ENCODE measurements around the gene IL12RB1. TPM values are rescaled to one million over a fixed set of nuclear protein-coding genes. Genes with fewer than 3 reads are reported as not detected.
"Not testable (repeated sequence)": the region's sequence is repeated elsewhere in the genome, so short reads cannot be mapped to it uniquely, and the experiment has no call there.

IL12RB1 gene
- total and polyA plus RNA-seq, 4 donors = 1.3 to 7.8 (median 4.8) TPM

DNA sequence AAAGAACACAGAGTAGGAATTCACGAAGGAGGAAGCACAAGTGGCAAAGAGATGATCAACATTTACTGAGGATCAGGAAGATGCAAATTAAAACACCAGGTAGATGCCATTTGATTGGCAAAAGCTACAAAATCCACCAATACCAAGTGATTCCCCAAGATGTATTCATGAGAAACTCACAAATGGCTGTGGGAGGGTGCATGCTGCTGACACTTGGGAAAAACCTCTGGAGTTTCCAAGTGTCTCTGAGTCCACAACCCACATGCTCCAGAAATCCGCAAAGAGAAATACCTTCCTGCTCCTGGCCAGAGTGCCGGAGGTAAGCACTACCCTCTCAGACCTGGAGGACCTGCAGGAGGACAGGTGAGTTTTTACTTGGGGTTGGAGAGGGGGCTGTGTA lies 43.1 kb downstream of the IL12RB1 start:
- no peaks in the 10 kb centered on the region for H3K27me3 ChIP-seq (ENCODE audit: control insufficient read depth in 3 of 3, insufficient read depth in 3 of 3, low read length in 2 of 3)
- H3K9ac ChIP-seq (ENCODE audit: insufficient read depth in 1 of 2, low read length in 2 of 2) = no peak overlapping the region
- DNase-seq = no peak
- H3K9me3 ChIP-seq (ENCODE audit: control insufficient read depth in 4 of 4, insufficient read depth in 3 of 4, low read length in 3 of 4) = no peaks in the 10 kb centered on the region
- no peak for ATAC-seq (ENCODE audit: insufficient read depth, low FRiP score)
- H3K4me3 ChIP-seq = no peak overlapping the region
- H3K4me1 ChIP-seq (ENCODE audit: control insufficient read depth in 5 of 5, insufficient read depth in 5 of 5, low read length in 5 of 5) = peaks cover 0 to 4% (median 0%) of the 10 kb centered on the region in 5 donors
- 78 to 95% methylated on average over 3 of the region's 3 CpGs for WGBS, 2 donors
- no peak overlapping the region for H3K27ac ChIP-seq (ENCODE audit: low read depth in 1 of 2, low read length in 1 of 2)
- TF ChIP-seq, protein P1, sequence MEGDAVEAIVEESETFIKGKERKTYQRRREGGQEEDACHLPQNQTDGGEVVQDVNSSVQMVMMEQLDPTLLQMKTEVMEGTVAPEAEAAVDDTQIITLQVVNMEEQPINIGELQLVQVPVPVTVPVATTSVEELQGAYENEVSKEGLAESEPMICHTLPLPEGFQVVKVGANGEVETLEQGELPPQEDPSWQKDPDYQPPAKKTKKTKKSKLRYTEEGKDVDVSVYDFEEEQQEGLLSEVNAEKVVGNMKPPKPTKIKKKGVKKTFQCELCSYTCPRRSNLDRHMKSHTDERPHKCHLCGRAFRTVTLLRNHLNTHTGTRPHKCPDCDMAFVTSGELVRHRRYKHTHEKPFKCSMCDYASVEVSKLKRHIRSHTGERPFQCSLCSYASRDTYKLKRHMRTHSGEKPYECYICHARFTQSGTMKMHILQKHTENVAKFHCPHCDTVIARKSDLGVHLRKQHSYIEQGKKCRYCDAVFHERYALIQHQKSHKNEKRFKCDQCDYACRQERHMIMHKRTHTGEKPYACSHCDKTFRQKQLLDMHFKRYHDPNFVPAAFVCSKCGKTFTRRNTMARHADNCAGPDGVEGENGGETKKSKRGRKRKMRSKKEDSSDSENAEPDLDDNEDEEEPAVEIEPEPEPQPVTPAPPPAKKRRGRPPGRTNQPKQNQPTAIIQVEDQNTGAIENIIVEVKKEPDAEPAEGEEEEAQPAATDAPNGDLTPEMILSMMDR (IDR thresholded peaks at IDR 0.05; ENCODE audit: control extremely low read depth, extremely low read depth) = no peak
- no peaks in the 10 kb centered on the region for H3K36me3 ChIP-seq (ENCODE audit: control insufficient read depth in 4 of 4, insufficient read depth in 4 of 4, low read length in 4 of 4)

DNA sequence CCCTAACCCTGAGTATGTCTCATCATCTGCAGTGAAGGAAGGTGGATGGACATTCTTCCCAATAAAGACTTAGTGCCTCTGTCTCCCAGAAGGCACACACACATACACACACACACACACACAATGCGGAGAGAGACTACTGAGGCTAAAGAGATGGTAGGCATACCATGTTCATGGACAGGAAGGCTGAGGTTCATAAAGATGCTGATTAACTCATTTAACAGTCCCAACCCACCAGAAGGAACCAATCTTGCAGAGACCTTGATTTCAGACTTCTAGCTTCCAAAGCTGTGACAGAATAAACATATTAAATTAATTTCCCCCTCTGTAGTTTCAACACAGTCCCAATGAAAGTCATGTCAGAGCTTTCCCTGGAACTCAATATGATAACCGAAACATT lies 45.7 kb downstream of the IL12RB1 start:
- H3K27ac ChIP-seq (ENCODE audit: low read depth in 1 of 2, low read length in 1 of 2) = no peak overlapping the region
- TF ChIP-seq, protein P1 (IDR thresholded peaks at IDR 0.05; ENCODE audit: control extremely low read depth, extremely low read depth) = no peak
- H3K4me3 ChIP-seq = no peak overlapping the region
- H3K9ac ChIP-seq (ENCODE audit: insufficient read depth in 1 of 2, low read length in 2 of 2) = no peak overlapping the region
- no peaks in the 10 kb centered on the region for H3K36me3 ChIP-seq (ENCODE audit: control insufficient read depth in 4 of 4, insufficient read depth in 4 of 4, low read length in 4 of 4)
- DNase-seq = no peak
- ATAC-seq (ENCODE audit: insufficient read depth, low FRiP score) = no peak
- H3K9me3 ChIP-seq (ENCODE audit: control insufficient read depth in 4 of 4, insufficient read depth in 3 of 4, low read length in 3 of 4) = no peaks in the 10 kb centered on the region
- no peaks in the 10 kb centered on the region for H3K27me3 ChIP-seq (ENCODE audit: control insufficient read depth in 3 of 3, insufficient read depth in 3 of 3, low read length in 2 of 3)
- peaks cover 0 to 4% (median 0%) of the 10 kb centered on the region in 5 donors for H3K4me1 ChIP-seq (ENCODE audit: control insufficient read depth in 5 of 5, insufficient read depth in 5 of 5, low read length in 5 of 5)
- 97 to 99% methylated on average over 2 of the region's 2 CpGs for WGBS, 2 donors

DNA sequence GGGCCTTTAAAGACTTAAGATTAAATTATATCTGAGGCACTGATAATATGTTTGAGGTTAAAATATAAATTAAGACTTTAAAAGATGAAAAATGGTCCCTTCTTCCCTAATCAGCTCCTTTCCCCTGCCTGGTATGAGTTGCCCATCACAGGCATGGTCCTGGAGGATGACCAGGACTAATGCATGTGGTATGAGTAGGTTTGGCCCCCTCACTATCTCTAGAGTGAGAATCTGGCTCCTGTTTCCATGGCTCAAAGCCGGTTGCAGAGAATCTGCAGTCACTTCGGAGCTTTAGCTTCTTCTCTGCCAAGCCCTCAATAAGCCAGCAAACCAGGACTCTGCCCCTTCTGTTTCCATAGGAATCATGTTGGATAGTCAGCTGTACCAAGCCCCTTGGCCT lies 54.6 kb downstream of the IL12RB1 start:
- H3K36me3 ChIP-seq (ENCODE audit: control insufficient read depth in 4 of 4, insufficient read depth in 4 of 4, low read length in 4 of 4); ATAC-seq (ENCODE audit: insufficient read depth, low FRiP score); H3K27ac ChIP-seq (ENCODE audit: low read depth in 1 of 2, low read length in 1 of 2); H3K9me3 ChIP-seq (ENCODE audit: control insufficient read depth in 4 of 4, insufficient read depth in 3 of 4, low read length in 3 of 4); DNase-seq; H3K4me3 ChIP-seq; H3K4me1 ChIP-seq (ENCODE audit: control insufficient read depth in 5 of 5, insufficient read depth in 5 of 5, low read length in 5 of 5); H3K27me3 ChIP-seq (ENCODE audit: control insufficient read depth in 3 of 3, insufficient read depth in 3 of 3, low read length in 2 of 3); H3K9ac ChIP-seq (ENCODE audit: insufficient read depth in 1 of 2, low read length in 2 of 2): not testable (repeated sequence)
- 80 to 95% methylated on average over 2 of the region's 2 CpGs for WGBS, 2 donors

DNA sequence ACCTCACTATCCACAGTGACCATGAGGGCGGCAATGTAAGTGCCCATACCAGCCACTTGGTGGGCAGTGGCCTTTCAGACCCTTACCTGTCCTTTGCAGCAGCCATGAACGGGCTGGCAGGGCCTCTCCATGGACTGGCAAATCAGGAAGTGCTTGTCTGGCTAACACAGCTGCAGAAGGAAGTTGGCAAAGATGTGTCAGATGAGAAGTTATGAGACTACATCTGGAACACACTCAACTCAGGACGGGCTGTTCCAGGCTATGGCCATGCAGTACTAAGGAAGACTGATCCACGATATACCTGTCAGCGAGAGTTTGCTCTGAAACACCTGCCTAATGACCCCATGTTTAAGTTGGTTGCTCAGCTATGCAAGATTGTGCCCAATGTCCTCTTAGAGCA lies 55.3 kb downstream of the IL12RB1 start:
- not testable (repeated sequence) for H3K9me3 ChIP-seq (ENCODE audit: control insufficient read depth in 4 of 4, insufficient read depth in 3 of 4, low read length in 3 of 4); ATAC-seq (ENCODE audit: insufficient read depth, low FRiP score); H3K4me1 ChIP-seq (ENCODE audit: control insufficient read depth in 5 of 5, insufficient read depth in 5 of 5, low read length in 5 of 5); DNase-seq; H3K36me3 ChIP-seq (ENCODE audit: control insufficient read depth in 4 of 4, insufficient read depth in 4 of 4, low read length in 4 of 4); H3K4me3 ChIP-seq; H3K9ac ChIP-seq (ENCODE audit: insufficient read depth in 1 of 2, low read length in 2 of 2); H3K27me3 ChIP-seq (ENCODE audit: control insufficient read depth in 3 of 3, insufficient read depth in 3 of 3, low read length in 2 of 3)
- WGBS, 2 donors = 36 to 53% methylated on average over 5 of the region's 5 CpGs
- H3K27ac ChIP-seq (ENCODE audit: low read depth in 1 of 2, low read length in 1 of 2) = peak overlapping the region in 1 of 2 donors; percentile 53

Measured in lung (tissue), 12 donors.